Tibial nerve (tissue), 4 donors: ENCODE data around the gene PPOX. TPM values are rescaled to one million over a fixed set of nuclear protein-coding genes. Genes with fewer than 3 reads are reported as not detected.
A peak's percentile ranks its signal among the peaks of the same experiment; 100 is the strongest.

Source experiments
- DNase-seq, 2 donors: peaks; one replicate each; pipeline ENCODE4 v3.0.0-alpha.2; 2019; ENCODE audit warnings: low spot score in 2 of 2
- H3K27ac ChIP-seq, 4 donors: fragments of 200-600 bp; sonication (generic) in 3 of 4; one replicate each; pipeline ENCODE4 v1.5.1; 2017 to 2019; ENCODE audit warnings: mild to moderate bottlenecking in 1 of 4
- H3K27me3 ChIP-seq, 2 donors: fragments of 200-600 bp; sonication (generic) in 1 of 2; one replicate each; pipeline versions ENCODE4 v1.5.1 to v1.6.0; 2017 to 2019
- H3K36me3 ChIP-seq, 3 donors: fragments of 200-600 bp; sonication (generic); one replicate each; pipeline ENCODE4 v1.5.1; 2018 to 2019
- H3K4me1 ChIP-seq, 4 donors: fragments of 200-600 bp; sonication (generic) in 3 of 4; one replicate each; pipeline ENCODE4 v1.5.1; 2017 to 2019
- H3K4me3 ChIP-seq, 4 donors: fragments of 200-600 bp; sonication (generic) in 3 of 4; one replicate each; pipeline ENCODE4 v1.5.1; 2017 to 2019; ENCODE audit warnings: mild to moderate bottlenecking in 1 of 4, moderate library complexity in 1 of 4
- H3K9me3 ChIP-seq, 4 donors: fragments of 200-600 bp; sonication (generic) in 3 of 4; one replicate each; pipeline ENCODE4 v1.5.1; 2017 to 2019
- CTCF ChIP-seq, 5 experiments: fragments of 200-600 bp in 3 of 5; fragments of 450-650 bp in 2 of 5; sonication (generic) in 3 of 5; IDR thresholded peaks; one replicate each; pipeline ENCODE4 v1.5.1; 2016 to 2019; ENCODE audit warnings: antibody characterized with exemption in 5 of 5, mild to moderate bottlenecking in 3 of 5, moderate library complexity in 2 of 5
- EP300 ChIP-seq, 2 donors: sonication (generic); formaldehyde crosslinking; IDR thresholded peaks; one replicate each; pipeline ENCODE4 v1.6.1; 2017; ENCODE audit warnings: antibody characterized with exemption in 2 of 2, mild to moderate bottlenecking in 1 of 2
- POLR2A ChIP-seq, 2 donors: fragments of 450-650 bp; IDR thresholded peaks; one replicate each; pipeline ENCODE4 v1.6.1; 2017; ENCODE audit warnings: antibody characterized with exemption in 2 of 2, mild to moderate bottlenecking in 2 of 2, moderate library complexity in 2 of 2
- WGBS, 2 donors: methylation state at CpG; one replicate each; pipeline ENCODE4 v1.1.5; 2018; 5-methylcytosine and 5-hydroxymethylcytosine counted together
- total RNA-seq, 4 donors: library from RNA; depleted of rRNA; stranded (reverse); fragments of >200 nt; gene quantifications; one replicate each; pipeline ENCODE4 v1.1.0, GENCODE V29; 2016

The PPOX gene
- total RNA-seq, 4 donors from 2014 or later: 25.6 to 39.3 (median 26.5) TPM

DNA sequence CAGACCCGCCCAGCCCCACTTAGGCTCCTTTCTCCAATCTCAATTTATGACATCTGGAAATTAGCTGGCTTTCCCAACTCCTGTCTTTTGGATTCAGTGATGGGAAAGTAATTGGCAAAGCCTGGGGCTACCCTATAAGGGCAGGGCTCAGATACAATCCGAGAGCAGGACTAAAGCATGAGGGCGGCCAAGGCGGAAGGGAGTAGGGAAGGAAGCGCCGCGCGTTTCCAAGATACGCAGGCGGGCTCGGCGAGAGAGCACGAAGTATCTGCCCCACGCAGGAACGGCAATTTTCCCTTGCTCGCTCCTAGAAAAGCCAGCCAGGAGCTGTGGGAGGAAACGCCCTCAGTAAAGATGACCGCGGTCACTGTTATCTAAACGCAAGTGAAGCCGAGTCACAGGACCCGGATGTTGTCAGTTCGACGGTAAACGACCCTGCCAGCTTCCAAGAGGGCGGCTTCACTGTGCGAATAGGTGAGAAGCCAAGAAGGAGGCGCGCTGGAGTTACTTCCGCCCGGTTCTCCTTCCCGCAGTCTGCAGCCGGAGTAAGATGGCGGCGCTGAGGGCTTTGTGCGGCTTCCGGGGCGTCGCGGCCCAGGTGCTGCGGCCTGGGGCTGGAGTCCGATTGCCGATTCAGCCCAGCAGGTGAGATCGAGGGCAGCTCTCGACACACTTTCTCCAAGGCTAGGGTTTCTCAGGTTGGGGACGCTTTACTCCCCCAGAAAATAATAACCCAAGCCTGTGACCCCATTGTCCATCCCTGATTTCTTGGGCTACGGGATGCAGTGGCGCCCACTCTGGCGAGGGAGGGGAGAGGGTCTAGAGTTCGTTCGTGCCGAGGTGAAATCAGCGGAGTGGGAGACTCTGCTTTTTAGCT is 35.8 kb downstream of the PPOX start, which contains the start of gene NDUFS2:
Gene NDUFS2 (plus strand): TSS at position 532 of the 877 bp plus-strand sequence. CDS start 19 bp downstream, at position 551.
- Histone ChIP-seq H3K4me3 (peak within 1 kb of the TSS; percentile 77 to 82 (median 81)), H3K27me3 (no peaks in the 10 kb centered on the region), H3K36me3 (peaks cover 0 to 35% (median 0%) of the 10 kb centered on the region in 3 donors), H3K9me3 (no peaks in the 10 kb centered on the region), H3K4me1 (peaks cover 3 to 89% (median 54%) of the 10 kb centered on the region in 4 donors), H3K27ac (peak within 1 kb of the TSS; percentile 95 to 98 (median 96))
- DNase-seq: peak; percentile 95 to 96
- WGBS, 2 donors: 0 to 2% methylated on average over 36 to 53 of the region's 53 CpGs
- TF ChIP-seq CTCF (IDR thresholded peaks at IDR 0.05) (peak in 1 of 5 experiments; percentile 28), EP300 (IDR thresholded peaks at IDR 0.05) (peak; percentile 52 to 93), POLR2A (IDR thresholded peaks at IDR 0.05) (peak; percentile 59 to 82)

- 73 to 76% methylated on average over 12 of the region's 12 CpGs for WGBS, 2 donors
- Histone ChIP-seq H3K4me1 (peaks cover 0 to 60% (median 16%) of the 10 kb centered on the region in 4 donors), H3K36me3 (peaks cover 0 to 78% (median 8%) of the 10 kb centered on the region in 3 donors), H3K4me3 (no peak overlapping the region), H3K27me3 (no peaks in the 10 kb centered on the region), H3K9me3 (no peaks in the 10 kb centered on the region), H3K27ac (peak overlapping the region in 3 of 4 donors; percentile 71 to 97 (median 73))
- DNase-seq: no peak
- TF ChIP-seq EP300 (IDR thresholded peaks at IDR 0.05) (no peak), POLR2A (IDR thresholded peaks at IDR 0.05) (no peak), CTCF (IDR thresholded peaks at IDR 0.05) (no peak)
Measured at GRCh38 chr1:161206411-161207140, 40.4 kb downstream of the PPOX start.

- no peak for DNase-seq
- TF ChIP-seq POLR2A (IDR thresholded peaks at IDR 0.05): no peak
- TF ChIP-seq CTCF (IDR thresholded peaks at IDR 0.05): no peak
- peak; percentile 69 to 77 for TF ChIP-seq EP300 (IDR thresholded peaks at IDR 0.05)
- 68 to 70% methylated on average over 8 of the region's 8 CpGs for WGBS, 2 donors
- no peaks in the 10 kb centered on the region for H3K27me3 ChIP-seq
- peaks cover 0 to 84% (median 13%) of the 10 kb centered on the region in 3 donors for H3K36me3 ChIP-seq
- peaks cover 0 to 58% (median 13%) of the 10 kb centered on the region in 4 donors for H3K4me1 ChIP-seq
- no peaks in the 10 kb centered on the region for H3K9me3 ChIP-seq
- no peak overlapping the region for H3K4me3 ChIP-seq
- H3K27ac ChIP-seq: peak overlapping the region in 3 of 4 donors; percentile 71 to 97 (median 73)
Measured at GRCh38 chr1:161207173-161207572, 40.9 kb downstream of the PPOX start.

- TF ChIP-seq EP300 (IDR thresholded peaks at IDR 0.05) (peak in 1 of 2 donors; percentile 9), POLR2A (IDR thresholded peaks at IDR 0.05) (no peak), CTCF (IDR thresholded peaks at IDR 0.05) (peak; percentile 83 to 87 (median 85))
- H3K4me3 ChIP-seq: no peak overlapping the region
- H3K27ac ChIP-seq: peak overlapping the region in 2 of 4 donors; percentile 37 to 54
- H3K36me3 ChIP-seq: peaks cover 0 to 97% (median 25%) of the 10 kb centered on the region in 3 donors
- H3K9me3 ChIP-seq: no peaks in the 10 kb centered on the region
- peaks cover 0 to 35% (median 0%) of the 10 kb centered on the region in 4 donors for H3K4me1 ChIP-seq
- WGBS, 2 donors: 33 to 37% methylated on average over 11 of the region's 11 CpGs
- H3K27me3 ChIP-seq: no peaks in the 10 kb centered on the region
- DNase-seq: peak in 1 of 2 donors; percentile 72
Measured at GRCh38 chr1:161209790-161210409, 43.7 kb downstream of the PPOX start.
